SK-N-SH treated with all-trans-retinoic acid at 6 μM for 48 hours (cell line): ENCODE results near the gene URM1.
A peak's percentile ranks its signal among the peaks of the same experiment; 100 is the strongest.

Experiments used
- ATAC-seq: fragments of 200-7000 bp; cut with Tn5 transposase; 3 replicates; pipeline ENCODE4 v1.9.1; 2020; ENCODE audit warnings: mild to moderate bottlenecking, moderate library complexity
- ARNTL ChIP-seq: fragments of 450-650 bp; formaldehyde crosslinking; IDR thresholded peaks from 2 replicates; pipeline ENCODE4 v1.5.0; 2020; ENCODE audit warnings: low read depth, mild to moderate bottlenecking, moderate library complexity, borderline replicate concordance
- BACH2 ChIP-seq: fragments of 250-450 bp; sonication (Bioruptor Pico); IDR thresholded peaks from 2 replicates; pipeline ENCODE4 v1.9.0; 2021; ENCODE audit warnings: mild to moderate bottlenecking, borderline replicate concordance
- ESRRG ChIP-seq: fragments of 250-450 bp; sonication (Bioruptor Pico); IDR thresholded peaks from 2 replicates; pipeline ENCODE4 v1.6.1; 2021; ENCODE audit warnings: mild to moderate bottlenecking
- ISL1 ChIP-seq: fragments of 250-450 bp; sonication (Bioruptor Pico); IDR thresholded peaks from 2 replicates; pipeline ENCODE4 v2.1.2; 2022; ENCODE audit warnings: mild to moderate bottlenecking, moderate library complexity
- OSR1 ChIP-seq: fragments of 250-450 bp; sonication (Bioruptor Pico); IDR thresholded peaks from 2 replicates; pipeline ENCODE4 v1.8.0; 2022; ENCODE audit warnings: moderate library complexity, mild to moderate bottlenecking, inconsistent platforms
- POU6F1 ChIP-seq: fragments of 250-450 bp; sonication (Bioruptor Pico); IDR thresholded peaks from 2 replicates; pipeline ENCODE4 v1.8.0; 2021; ENCODE audit warnings: low read depth, mild to moderate bottlenecking, moderate library complexity, borderline replicate concordance
- RARB ChIP-seq: fragments of 250-450 bp; sonication (Bioruptor Pico); IDR thresholded peaks from 2 replicates; pipeline ENCODE4 v1.8.0; 2021; ENCODE audit warnings: mild to moderate bottlenecking, moderate library complexity
- SNAI2 ChIP-seq: fragments of 250-450 bp; sonication (Bioruptor Pico); IDR thresholded peaks from 2 replicates; pipeline ENCODE4 v1.5.0; 2020; ENCODE audit warnings: mild to moderate bottlenecking, moderate library complexity
- TCF4 ChIP-seq: fragments of 250-450 bp; sonication (Bioruptor Pico); IDR thresholded peaks from 2 replicates; pipeline ENCODE4 v1.8.0; 2021; ENCODE audit warnings: mild to moderate bottlenecking, moderate library complexity, borderline replicate concordance
- TSHZ2 ChIP-seq: fragments of 250-450 bp; sonication (Bioruptor Pico); IDR thresholded peaks from 2 replicates; pipeline ENCODE4 v1.5.0; 2020; ENCODE audit warnings: mild to moderate bottlenecking, moderate library complexity
- ZC3H10 ChIP-seq: fragments of 250-450 bp; sonication (Bioruptor Pico); IDR thresholded peaks from 2 replicates; pipeline ENCODE4 v1.5.1; 2021; ENCODE audit warnings: mild to moderate bottlenecking, moderate library complexity
- ZFP3 ChIP-seq: fragments of 250-450 bp; sonication (Bioruptor Pico); IDR thresholded peaks from 2 replicates; pipeline ENCODE4 v1.5.0; 2020; ENCODE audit warnings: mild to moderate bottlenecking, moderate library complexity
- ZFP30 ChIP-seq: fragments of 450-650 bp; formaldehyde crosslinking; IDR thresholded peaks from 2 replicates; pipeline ENCODE4 v1.5.0; 2022; ENCODE audit warnings: mild to moderate bottlenecking, moderate library complexity
- ZNF565 ChIP-seq: fragments of 450-650 bp; formaldehyde crosslinking; conservative IDR thresholded peaks from 2 replicates; pipeline ENCODE4 v1.5.0; 2020; ENCODE audit warnings: low read depth, mild to moderate bottlenecking, moderate library complexity
- ZNF70 ChIP-seq: fragments of 450-650 bp; formaldehyde crosslinking; IDR thresholded peaks from 2 replicates; pipeline ENCODE4 v1.5.0; 2020; ENCODE audit warnings: mild to moderate bottlenecking, moderate library complexity
- TF ChIP-seq, protein P1 (sequence below): fragments of 250-450 bp; sonication (Bioruptor Pico); IDR thresholded peaks from 2 replicates; pipeline ENCODE4 v1.5.1; 2020; ENCODE audit warnings: low read depth, mild to moderate bottlenecking, moderate library complexity
- TF ChIP-seq, protein P2 (sequence below): fragments of 250-450 bp; sonication (Bioruptor Pico); IDR thresholded peaks from 2 replicates; pipeline ENCODE4 v1.8.0; 2020; ENCODE audit warnings: mild to moderate bottlenecking, moderate library complexity, borderline replicate concordance

Gene URM1

DNA sequence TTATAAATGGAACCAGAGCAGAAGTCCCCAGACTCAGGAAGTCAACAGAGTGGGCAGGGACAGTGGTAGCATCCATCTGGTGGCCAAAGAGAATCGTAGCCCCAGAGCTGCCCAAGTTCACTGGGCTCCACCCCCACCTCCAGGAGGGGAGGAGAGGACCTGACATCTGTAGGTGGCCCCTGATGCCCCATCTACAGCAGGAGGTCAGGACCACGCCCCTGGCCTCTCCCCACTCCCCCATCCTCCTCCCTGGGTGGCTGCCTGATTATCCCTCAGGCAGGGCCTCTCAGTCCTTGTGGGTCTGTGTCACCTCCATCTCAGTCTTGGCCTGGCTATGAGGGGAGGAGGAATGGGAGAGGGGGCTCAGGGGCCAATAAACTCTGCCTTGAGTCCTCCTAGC lies 10.3 kb upstream of the URM1 start:
- no peak for ATAC-seq
- TF ChIP-seq, protein P1, sequence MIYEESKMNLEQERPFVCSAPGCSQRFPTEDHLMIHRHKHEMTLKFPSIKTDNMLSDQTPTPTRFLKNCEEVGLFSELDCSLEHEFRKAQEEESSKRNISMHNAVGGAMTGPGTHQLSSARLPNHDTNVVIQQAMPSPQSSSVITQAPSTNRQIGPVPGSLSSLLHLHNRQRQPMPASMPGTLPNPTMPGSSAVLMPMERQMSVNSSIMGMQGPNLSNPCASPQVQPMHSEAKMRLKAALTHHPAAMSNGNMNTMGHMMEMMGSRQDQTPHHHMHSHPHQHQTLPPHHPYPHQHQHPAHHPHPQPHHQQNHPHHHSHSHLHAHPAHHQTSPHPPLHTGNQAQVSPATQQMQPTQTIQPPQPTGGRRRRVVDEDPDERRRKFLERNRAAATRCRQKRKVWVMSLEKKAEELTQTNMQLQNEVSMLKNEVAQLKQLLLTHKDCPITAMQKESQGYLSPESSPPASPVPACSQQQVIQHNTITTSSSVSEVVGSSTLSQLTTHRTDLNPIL (CRISPR knock-in tag), result no peak
- TF ChIP-seq ZNF70 (CRISPR knock-in tag), result no peak
- no peak for TF ChIP-seq OSR1 (CRISPR knock-in tag)
- TF ChIP-seq ZFP3, result no peak
- TF ChIP-seq ESRRG, result no peak
- TF ChIP-seq, protein P2, sequence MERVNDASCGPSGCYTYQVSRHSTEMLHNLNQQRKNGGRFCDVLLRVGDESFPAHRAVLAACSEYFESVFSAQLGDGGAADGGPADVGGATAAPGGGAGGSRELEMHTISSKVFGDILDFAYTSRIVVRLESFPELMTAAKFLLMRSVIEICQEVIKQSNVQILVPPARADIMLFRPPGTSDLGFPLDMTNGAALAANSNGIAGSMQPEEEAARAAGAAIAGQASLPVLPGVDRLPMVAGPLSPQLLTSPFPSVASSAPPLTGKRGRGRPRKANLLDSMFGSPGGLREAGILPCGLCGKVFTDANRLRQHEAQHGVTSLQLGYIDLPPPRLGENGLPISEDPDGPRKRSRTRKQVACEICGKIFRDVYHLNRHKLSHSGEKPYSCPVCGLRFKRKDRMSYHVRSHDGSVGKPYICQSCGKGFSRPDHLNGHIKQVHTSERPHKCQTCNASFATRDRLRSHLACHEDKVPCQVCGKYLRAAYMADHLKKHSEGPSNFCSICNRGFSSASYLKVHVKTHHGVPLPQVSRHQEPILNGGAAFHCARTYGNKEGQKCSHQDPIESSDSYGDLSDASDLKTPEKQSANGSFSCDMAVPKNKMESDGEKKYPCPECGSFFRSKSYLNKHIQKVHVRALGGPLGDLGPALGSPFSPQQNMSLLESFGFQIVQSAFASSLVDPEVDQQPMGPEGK (CRISPR knock-in tag), result no peak
- TF ChIP-seq POU6F1, result no peak
- TF ChIP-seq RARB (CRISPR knock-in tag), result no peak
- no peak for TF ChIP-seq ARNTL (CRISPR knock-in tag)
- TF ChIP-seq ISL1, result no peak
- no peak for TF ChIP-seq ZNF565
- TF ChIP-seq TSHZ2 (CRISPR knock-in tag), result no peak
- no peak for TF ChIP-seq SNAI2

GRCh38 chr9:128361296-128361985 lies 9.7 kb upstream of the URM1 start:
- ATAC-seq, result peak; percentile 42

More at GRCh38 chr9:128361296-128361985, 9.7 kb upstream of the URM1 start:
- TF ChIP-seq ZFP3 (no peak), TCF4 (CRISPR knock-in tag) (no peak), ZFP30 (CRISPR knock-in tag) (no peak), ISL1 (no peak), POU6F1 (no peak), SNAI2 (no peak), BACH2 (CRISPR knock-in tag) (no peak), ZNF70 (CRISPR knock-in tag) (no peak), ZNF565 (no peak), RARB (CRISPR knock-in tag) (no peak), ZC3H10 (no peak)
- TF ChIP-seq, protein P1 (CRISPR knock-in tag), result no peak
- TF ChIP-seq, protein P2 (CRISPR knock-in tag), result no peak
